ENCODE results near the gene A2M. TPM values are rescaled to one million over a fixed set of nuclear protein-coding genes. Genes with fewer than 3 reads are reported as not detected.

Gene A2M
- total RNA-seq, 4 donors from 2014 or later: 47.6 to 84.4 (median 54.8) TPM

DNA sequence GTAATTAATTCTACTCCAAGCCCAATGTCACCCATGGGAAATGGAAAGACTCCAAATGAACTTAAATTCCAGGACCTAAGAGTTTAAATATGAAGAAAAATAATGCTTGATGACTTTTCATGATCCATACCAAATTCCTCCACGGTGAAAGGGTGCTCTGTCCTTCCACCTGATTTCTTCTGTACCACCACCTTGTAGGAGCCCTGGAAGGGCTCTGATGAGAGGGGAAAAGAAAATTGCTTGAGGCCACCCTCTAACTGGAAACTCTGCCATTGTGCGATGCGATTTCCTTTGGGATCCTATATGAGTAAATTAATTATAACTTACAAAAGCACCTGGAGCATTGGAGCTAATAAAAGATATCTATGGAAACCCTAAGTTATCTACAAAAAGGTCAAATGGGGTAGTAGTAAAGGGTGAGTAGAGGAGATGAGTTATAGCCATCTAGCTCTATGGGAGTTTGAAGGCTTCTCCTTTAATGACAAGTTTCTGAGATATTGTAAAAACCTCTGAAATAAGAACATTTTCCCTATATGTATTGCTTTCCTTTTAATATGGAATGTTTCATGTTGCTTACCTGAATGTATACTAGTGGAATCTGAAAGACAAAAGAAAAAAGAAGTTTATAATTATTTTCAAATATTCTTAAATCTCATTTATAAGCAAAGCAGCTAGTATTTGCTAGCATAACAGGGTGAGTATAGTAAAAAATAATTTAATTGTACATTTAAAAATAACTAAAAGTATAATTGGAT is 5.8 kb downstream of the A2M start:
- Histone ChIP-seq H3K27ac (no peak overlapping the region), H3K4me3 (no peak overlapping the region), H3K27me3 (no peaks in the 10 kb centered on the region), H3K36me3 (no peaks in the 10 kb centered on the region), H3K9me3 (no peaks in the 10 kb centered on the region), H3K4me1 (no peaks in the 10 kb centered on the region)
- DNase-seq (ENCODE audit: low spot score in 2 of 2): no peak
- WGBS: 92% methylated on average over 3 of the region's 3 CpGs
- no peak for TF ChIP-seq POLR2AphosphoS5 (IDR thresholded peaks at IDR 0.05)
- TF ChIP-seq EP300 (IDR thresholded peaks at IDR 0.05): no peak
- TF ChIP-seq, protein P1, sequence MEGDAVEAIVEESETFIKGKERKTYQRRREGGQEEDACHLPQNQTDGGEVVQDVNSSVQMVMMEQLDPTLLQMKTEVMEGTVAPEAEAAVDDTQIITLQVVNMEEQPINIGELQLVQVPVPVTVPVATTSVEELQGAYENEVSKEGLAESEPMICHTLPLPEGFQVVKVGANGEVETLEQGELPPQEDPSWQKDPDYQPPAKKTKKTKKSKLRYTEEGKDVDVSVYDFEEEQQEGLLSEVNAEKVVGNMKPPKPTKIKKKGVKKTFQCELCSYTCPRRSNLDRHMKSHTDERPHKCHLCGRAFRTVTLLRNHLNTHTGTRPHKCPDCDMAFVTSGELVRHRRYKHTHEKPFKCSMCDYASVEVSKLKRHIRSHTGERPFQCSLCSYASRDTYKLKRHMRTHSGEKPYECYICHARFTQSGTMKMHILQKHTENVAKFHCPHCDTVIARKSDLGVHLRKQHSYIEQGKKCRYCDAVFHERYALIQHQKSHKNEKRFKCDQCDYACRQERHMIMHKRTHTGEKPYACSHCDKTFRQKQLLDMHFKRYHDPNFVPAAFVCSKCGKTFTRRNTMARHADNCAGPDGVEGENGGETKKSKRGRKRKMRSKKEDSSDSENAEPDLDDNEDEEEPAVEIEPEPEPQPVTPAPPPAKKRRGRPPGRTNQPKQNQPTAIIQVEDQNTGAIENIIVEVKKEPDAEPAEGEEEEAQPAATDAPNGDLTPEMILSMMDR (IDR thresholded peaks at IDR 0.05): no peak
- no peak for TF ChIP-seq POLR2A (IDR thresholded peaks at IDR 0.05)

DNA sequence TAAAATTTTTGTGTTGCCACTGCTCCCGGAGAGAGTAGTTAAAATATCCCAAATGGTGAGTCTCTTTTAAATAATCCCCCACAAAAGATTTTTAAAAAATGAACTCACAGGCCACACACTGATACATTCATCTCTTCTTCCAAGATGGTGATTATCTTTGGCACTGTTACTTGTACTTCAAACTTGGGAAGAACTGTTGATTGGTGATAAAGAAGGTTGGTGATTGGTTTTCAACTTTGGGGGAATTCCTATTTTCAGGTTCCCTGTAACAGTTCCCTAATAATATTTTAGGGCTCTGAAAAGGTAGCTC is 6.6 kb downstream of the A2M start:
- Histone ChIP-seq H3K27ac (no peak overlapping the region), H3K4me1 (no peaks in the 10 kb centered on the region), H3K36me3 (no peaks in the 10 kb centered on the region), H3K27me3 (no peaks in the 10 kb centered on the region), H3K9me3 (no peaks in the 10 kb centered on the region), H3K4me3 (no peak overlapping the region)
- WGBS: 94% methylated on average over 1 of the region's 1 CpG
- DNase-seq (ENCODE audit: low spot score in 2 of 2): no peak
- TF ChIP-seq POLR2AphosphoS5 (IDR thresholded peaks at IDR 0.05) (no peak), POLR2A (IDR thresholded peaks at IDR 0.05) (no peak), EP300 (IDR thresholded peaks at IDR 0.05) (no peak)
- TF ChIP-seq, protein P1 (IDR thresholded peaks at IDR 0.05): no peak

DNA sequence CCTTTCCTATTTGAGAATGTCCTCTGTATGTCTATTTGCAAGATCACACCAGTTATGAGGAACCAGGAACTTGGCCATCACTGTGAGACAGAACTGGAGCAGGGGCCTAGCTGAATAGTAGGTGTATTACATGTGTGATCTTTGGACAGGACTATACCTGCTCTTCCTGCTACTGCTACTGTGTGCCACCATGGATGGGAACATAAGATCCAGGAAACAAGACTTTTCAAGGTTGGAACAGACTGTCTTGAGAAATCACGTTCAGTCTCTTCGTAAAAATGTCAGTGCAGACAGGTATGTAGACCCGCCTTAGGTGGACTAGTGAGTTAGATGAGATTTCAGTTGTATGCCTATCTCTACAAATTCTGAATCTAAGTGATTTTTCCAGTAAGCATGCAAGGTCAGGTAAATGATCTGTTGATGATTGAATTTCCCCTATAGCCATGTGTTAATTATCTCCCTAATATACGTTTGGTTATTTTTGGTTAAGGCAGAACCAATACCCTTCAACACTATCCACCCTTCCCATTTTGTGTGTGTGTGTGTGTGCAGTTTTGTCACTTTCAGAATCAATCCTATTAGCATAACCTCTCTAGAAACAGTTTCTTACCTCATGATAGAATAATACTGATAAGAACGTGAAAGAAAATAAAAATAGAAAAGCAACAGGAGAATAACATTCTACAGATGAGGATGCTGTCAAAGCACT is 7.1 kb downstream of the A2M start:
- WGBS: 81% methylated on average over 5 of the region's 5 CpGs
- Histone ChIP-seq H3K4me1 (no peaks in the 10 kb centered on the region), H3K36me3 (no peaks in the 10 kb centered on the region), H3K9me3 (no peaks in the 10 kb centered on the region), H3K4me3 (no peak overlapping the region), H3K27ac (no peak overlapping the region), H3K27me3 (no peaks in the 10 kb centered on the region)
- DNase-seq (ENCODE audit: low spot score in 2 of 2): no peak
- TF ChIP-seq, protein P1 (IDR thresholded peaks at IDR 0.05): no peak
- no peak for TF ChIP-seq POLR2AphosphoS5 (IDR thresholded peaks at IDR 0.05)
- no peak for TF ChIP-seq POLR2A (IDR thresholded peaks at IDR 0.05)
- TF ChIP-seq EP300 (IDR thresholded peaks at IDR 0.05): no peak

DNA sequence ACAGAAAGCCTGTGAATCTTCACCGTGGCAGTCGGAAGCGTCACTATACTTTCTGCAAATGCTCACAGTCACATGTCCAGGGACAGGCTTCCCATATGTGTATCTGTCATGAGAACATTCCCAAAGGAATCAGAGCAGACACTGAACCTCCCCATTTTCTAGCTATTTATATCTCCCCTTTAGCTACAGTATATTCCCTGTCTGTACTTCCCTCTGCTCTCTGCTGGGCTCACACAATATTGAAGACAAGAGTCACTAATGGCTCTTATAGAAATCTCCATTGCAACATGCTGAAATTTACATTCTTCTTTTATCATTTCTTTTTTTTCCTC is 8.2 kb downstream of the A2M start:
- no peaks in the 10 kb centered on the region for H3K36me3 ChIP-seq
- TF ChIP-seq POLR2A (IDR thresholded peaks at IDR 0.05) (no peak), POLR2AphosphoS5 (IDR thresholded peaks at IDR 0.05) (no peak), EP300 (IDR thresholded peaks at IDR 0.05) (no peak)
- TF ChIP-seq, protein P1 (IDR thresholded peaks at IDR 0.05): no peak
- no peaks in the 10 kb centered on the region for H3K4me1 ChIP-seq
- no peak overlapping the region for H3K4me3 ChIP-seq
- DNase-seq (ENCODE audit: low spot score in 2 of 2): no peak
- H3K9me3 ChIP-seq: no peaks in the 10 kb centered on the region
- no peaks in the 10 kb centered on the region for H3K27me3 ChIP-seq
- WGBS: 84% methylated on average over 3 of the region's 3 CpGs
- H3K27ac ChIP-seq: no peak overlapping the region

Data from suprapubic skin (tissue), 4 donors.